ENCODE data around the gene KRT222.

Gene KRT222

DNA sequence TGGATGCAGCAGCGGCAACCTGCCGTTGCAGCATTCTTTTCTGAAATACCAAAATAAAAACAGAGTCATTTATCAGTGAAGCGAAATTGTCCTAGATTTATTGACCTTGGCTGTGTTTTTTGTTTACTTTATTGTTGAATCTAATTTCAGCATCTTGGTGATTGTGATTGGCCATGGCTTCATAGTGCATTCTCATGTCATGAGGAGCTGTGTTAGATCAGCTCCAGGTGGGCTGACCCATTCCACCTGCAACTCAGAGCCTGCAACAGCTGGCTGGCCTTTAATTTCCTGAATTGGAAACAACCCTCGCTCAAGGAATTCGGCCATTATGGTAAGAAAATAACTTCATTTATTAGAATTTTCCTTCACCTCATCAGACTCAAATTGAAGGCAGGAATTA, 22.1 kb upstream of the KRT222 start:
- H3K4me3 ChIP-seq (ENCODE audit: low read depth, low read length): no peak overlapping the region

DNA sequence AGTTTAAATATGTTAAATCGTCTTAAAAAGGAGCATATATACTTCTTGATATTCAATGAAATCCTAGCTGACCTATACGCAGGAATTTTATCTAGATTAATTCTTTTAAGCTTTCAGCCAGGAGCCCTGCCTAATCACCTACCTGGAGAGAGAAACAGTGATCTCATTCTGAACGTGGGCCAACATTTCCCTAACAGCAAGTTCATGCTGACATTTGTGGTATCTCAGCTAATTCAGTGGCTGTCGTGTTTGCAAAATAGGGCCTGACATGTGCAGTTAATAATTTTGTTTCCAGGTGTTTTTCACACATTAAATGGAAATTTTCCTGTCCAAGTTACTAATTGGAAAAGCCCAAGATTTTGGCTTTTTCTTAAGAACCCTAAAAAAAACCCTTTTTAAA, 21.2 kb upstream of the KRT222 start:
- Histone ChIP-seq H3K27me3 (ENCODE audit: control insufficient read depth, insufficient read depth, low read length) (no peaks in the 10 kb centered on the region), H3K36me3 (ENCODE audit: control insufficient read depth, insufficient read depth, low read length) (no peaks in the 10 kb centered on the region), H3K9ac (ENCODE audit: low read depth, low read length) (no peak overlapping the region), H3K4me1 (ENCODE audit: control insufficient read depth, insufficient read depth, low read length) (no peaks in the 10 kb centered on the region), H3K4me3 (ENCODE audit: low read depth, low read length) (no peak overlapping the region), H3K9me3 (ENCODE audit: control insufficient read depth, insufficient read depth, low read length) (no peaks in the 10 kb centered on the region)

More for the DNA sequence above, 22.1 kb upstream of the KRT222 start:
- H3K9ac ChIP-seq (ENCODE audit: low read depth, low read length): no peak overlapping the region
- H3K4me1 ChIP-seq (ENCODE audit: control insufficient read depth, insufficient read depth, low read length): no peaks in the 10 kb centered on the region
- H3K36me3 ChIP-seq (ENCODE audit: control insufficient read depth, insufficient read depth, low read length): no peaks in the 10 kb centered on the region
- H3K9me3 ChIP-seq (ENCODE audit: control insufficient read depth, insufficient read depth, low read length): no peaks in the 10 kb centered on the region
- no peaks in the 10 kb centered on the region for H3K27me3 ChIP-seq (ENCODE audit: control insufficient read depth, insufficient read depth, low read length)

DNA sequence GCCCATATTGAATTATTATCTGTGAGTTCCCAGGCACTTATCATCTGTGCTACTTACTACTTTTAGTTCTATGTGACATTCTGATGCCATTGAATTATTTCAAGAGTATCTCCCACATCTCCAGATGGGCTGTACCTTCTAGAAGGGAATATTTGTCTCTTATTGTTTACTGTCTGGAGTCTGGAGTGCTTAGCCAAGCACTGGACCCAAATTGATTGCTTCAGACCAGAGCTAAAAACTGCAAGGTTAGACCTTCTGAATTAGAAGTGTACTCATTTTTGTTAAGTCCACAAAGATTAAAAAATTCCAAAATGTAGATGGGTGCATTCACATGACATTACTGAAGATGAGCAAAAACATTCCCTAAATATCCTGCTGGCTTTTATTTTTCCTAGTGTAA, 16.0 kb upstream of the KRT222 start:
- H3K9ac ChIP-seq (ENCODE audit: low read depth, low read length): no peak overlapping the region
- H3K36me3 ChIP-seq (ENCODE audit: control insufficient read depth, insufficient read depth, low read length): no peaks in the 10 kb centered on the region
- no peaks in the 10 kb centered on the region for H3K4me1 ChIP-seq (ENCODE audit: control insufficient read depth, insufficient read depth, low read length)
- no peaks in the 10 kb centered on the region for H3K9me3 ChIP-seq (ENCODE audit: control insufficient read depth, insufficient read depth, low read length)
- no peaks in the 10 kb centered on the region for H3K27me3 ChIP-seq (ENCODE audit: control insufficient read depth, insufficient read depth, low read length)
- H3K4me3 ChIP-seq (ENCODE audit: low read depth, low read length): no peak overlapping the region

DNA sequence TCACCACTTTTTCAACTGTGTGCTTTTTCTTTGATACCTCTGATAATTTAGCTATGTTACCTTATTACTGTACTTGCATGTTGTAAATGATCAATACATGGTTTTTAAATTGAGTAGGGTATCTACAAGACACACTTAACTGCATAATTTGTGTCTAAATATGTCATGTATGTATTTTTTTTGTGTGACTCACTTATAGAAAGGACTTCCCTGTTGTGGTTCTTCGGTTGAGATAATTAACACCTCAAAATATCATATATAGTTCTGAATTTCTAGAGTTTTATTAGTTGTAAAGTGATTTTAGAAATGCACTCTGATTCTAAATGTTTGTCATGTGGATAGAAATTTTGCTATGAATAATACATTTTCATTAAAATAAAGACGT, 14.5 kb upstream of the KRT222 start:
- H3K36me3 ChIP-seq (ENCODE audit: control insufficient read depth, insufficient read depth, low read length): no peaks in the 10 kb centered on the region
- no peak overlapping the region for H3K9ac ChIP-seq (ENCODE audit: low read depth, low read length)
- H3K9me3 ChIP-seq (ENCODE audit: control insufficient read depth, insufficient read depth, low read length): no peaks in the 10 kb centered on the region
- H3K4me3 ChIP-seq (ENCODE audit: low read depth, low read length): no peak overlapping the region
- H3K27me3 ChIP-seq (ENCODE audit: control insufficient read depth, insufficient read depth, low read length): no peaks in the 10 kb centered on the region
- H3K4me1 ChIP-seq (ENCODE audit: control insufficient read depth, insufficient read depth, low read length): no peaks in the 10 kb centered on the region

DNA sequence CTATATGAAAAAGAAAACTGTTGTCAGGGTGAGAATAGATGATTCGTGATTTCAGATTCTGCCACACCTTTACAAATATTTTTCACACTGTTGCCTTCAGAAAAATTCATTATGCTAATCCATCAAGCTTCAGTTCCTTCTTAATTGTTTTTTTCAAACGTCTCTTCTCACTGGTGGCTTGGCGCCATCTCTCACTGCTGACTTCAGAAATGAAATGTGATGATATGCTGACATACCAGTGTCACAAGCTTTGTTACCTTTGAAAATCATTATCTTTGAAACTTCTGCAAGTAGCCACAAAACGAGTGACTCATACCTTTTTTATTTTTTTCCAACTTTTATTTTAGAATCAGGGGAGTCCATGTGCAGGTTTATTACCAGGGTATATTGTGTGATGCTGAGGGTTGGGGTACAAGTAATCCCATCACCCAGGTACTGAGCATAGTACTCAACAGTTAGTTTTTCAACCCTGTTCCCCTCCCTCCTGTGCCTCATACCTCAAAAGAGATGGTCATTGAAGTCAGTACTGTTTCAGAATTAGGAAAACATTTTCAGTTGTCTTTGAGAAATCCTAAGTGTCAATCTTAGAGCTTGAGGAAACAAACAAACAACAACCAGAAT, 14.0 kb upstream of the KRT222 start:
- H3K9me3 ChIP-seq (ENCODE audit: control insufficient read depth, insufficient read depth, low read length): no peaks in the 10 kb centered on the region
- no peaks in the 10 kb centered on the region for H3K4me1 ChIP-seq (ENCODE audit: control insufficient read depth, insufficient read depth, low read length)
- no peak overlapping the region for H3K9ac ChIP-seq (ENCODE audit: low read depth, low read length)
- no peaks in the 10 kb centered on the region for H3K36me3 ChIP-seq (ENCODE audit: control insufficient read depth, insufficient read depth, low read length)
- H3K27me3 ChIP-seq (ENCODE audit: control insufficient read depth, insufficient read depth, low read length): no peaks in the 10 kb centered on the region
- no peak overlapping the region for H3K4me3 ChIP-seq (ENCODE audit: low read depth, low read length)

DNA sequence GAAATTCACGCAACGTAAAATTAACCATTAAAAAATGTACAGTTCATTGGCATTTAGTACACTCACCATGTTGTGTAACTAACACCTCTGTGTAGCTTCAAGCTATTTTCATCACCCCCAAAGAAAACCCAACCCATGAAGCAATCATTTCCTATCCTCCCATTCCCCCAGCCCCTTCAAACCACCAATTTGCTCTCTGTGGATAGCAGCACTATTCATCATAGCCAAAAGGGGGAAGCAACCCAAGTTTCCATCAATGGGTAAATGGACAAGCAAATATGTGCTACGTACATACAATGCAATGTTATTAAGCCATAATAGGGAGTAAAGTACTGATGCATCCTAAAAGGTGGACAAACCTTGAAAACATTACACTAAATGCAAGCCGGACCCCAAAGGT, 10.9 kb upstream of the KRT222 start:
- Histone ChIP-seq H3K27me3 (ENCODE audit: control insufficient read depth, insufficient read depth, low read length) (no peaks in the 10 kb centered on the region), H3K4me1 (ENCODE audit: control insufficient read depth, insufficient read depth, low read length) (peaks cover 6% of the 10 kb centered on the region)

DNA sequence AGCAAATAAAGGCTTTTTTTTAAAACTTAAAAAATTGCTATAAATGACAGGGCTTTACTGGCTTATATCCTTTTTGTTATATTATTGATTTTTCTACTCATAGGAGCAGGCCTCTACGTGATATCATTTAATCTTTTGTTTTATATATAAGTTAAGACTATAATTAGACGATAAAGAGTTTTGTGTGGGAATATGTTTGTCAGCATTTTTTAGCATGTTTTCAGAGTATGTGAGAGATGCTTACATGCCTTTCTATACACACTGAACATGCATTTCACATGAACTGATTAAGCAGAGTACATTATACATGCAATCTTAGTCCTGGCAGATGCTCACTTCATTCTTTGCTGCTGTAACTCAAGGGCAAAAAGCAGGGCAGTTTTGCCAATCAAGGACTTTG, 7.7 kb upstream of the KRT222 start:
- Histone ChIP-seq H3K9me3 (ENCODE audit: control insufficient read depth, insufficient read depth, low read length) (no peaks in the 10 kb centered on the region), H3K27me3 (ENCODE audit: control insufficient read depth, insufficient read depth, low read length) (no peaks in the 10 kb centered on the region), H3K4me3 (ENCODE audit: low read depth, low read length) (no peak overlapping the region), H3K4me1 (ENCODE audit: control insufficient read depth, insufficient read depth, low read length) (peaks cover 8% of the 10 kb centered on the region), H3K9ac (ENCODE audit: low read depth, low read length) (no peak overlapping the region), H3K36me3 (ENCODE audit: control insufficient read depth, insufficient read depth, low read length) (no peaks in the 10 kb centered on the region)

More for the DNA sequence above, 10.9 kb upstream of the KRT222 start:
- Histone ChIP-seq H3K9ac (ENCODE audit: low read depth, low read length) (no peak overlapping the region), H3K9me3 (ENCODE audit: control insufficient read depth, insufficient read depth, low read length) (no peaks in the 10 kb centered on the region), H3K4me3 (ENCODE audit: low read depth, low read length) (no peak overlapping the region), H3K36me3 (ENCODE audit: control insufficient read depth, insufficient read depth, low read length) (no peaks in the 10 kb centered on the region)

DNA sequence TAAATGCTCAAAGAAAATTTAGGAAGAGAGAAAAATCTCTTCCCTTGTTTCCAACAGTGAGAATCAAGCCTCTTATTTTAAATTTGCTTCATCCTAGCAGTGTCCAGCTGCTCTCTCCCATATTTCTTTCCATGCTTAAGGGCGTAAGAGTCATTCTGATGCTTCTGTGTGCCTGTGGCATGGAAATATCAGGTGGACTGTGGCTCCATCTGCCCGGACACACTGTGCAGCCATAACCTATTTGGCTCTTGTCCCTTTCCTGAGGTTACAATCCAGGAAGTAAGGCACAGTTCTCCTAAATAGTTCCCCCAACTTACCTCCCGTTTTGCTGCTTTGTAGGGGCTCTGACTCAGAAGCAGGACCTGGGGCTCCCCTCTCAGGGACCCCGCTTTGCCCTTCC, 6.3 kb upstream of the KRT222 start:
- Histone ChIP-seq H3K36me3 (ENCODE audit: control insufficient read depth, insufficient read depth, low read length) (no peaks in the 10 kb centered on the region), H3K9ac (ENCODE audit: low read depth, low read length) (no peak overlapping the region), H3K4me3 (ENCODE audit: low read depth, low read length) (no peak overlapping the region), H3K27me3 (ENCODE audit: control insufficient read depth, insufficient read depth, low read length) (no peaks in the 10 kb centered on the region), H3K9me3 (ENCODE audit: control insufficient read depth, insufficient read depth, low read length) (no peaks in the 10 kb centered on the region), H3K4me1 (ENCODE audit: control insufficient read depth, insufficient read depth, low read length) (peaks cover 8% of the 10 kb centered on the region)

DNA sequence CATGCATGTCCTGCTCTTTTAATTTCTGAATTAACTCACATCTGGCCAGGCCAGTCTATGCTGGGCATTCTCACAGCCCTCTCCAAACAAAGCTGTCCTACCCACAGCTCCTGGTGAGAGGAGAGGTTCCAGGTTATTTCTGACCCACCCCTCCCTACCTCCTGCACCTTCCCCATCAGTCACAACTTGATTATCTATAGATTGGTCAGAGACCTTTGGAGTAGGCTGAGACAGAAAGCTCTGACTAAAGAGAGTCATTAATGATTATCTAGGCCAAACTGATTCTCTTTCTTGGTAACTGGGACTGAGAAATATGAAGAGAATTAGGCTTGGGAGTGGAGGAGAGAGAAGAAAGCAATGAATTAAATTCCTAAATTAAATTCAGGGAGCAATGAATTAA, 1.4 kb upstream of the KRT222 start:
- Histone ChIP-seq H3K36me3 (ENCODE audit: control insufficient read depth, insufficient read depth, low read length) (no peaks in the 10 kb centered on the region), H3K4me1 (ENCODE audit: control insufficient read depth, insufficient read depth, low read length) (peaks cover 7% of the 10 kb centered on the region), H3K27me3 (ENCODE audit: control insufficient read depth, insufficient read depth, low read length) (peaks cover 2% of the 10 kb centered on the region), H3K4me3 (ENCODE audit: low read depth, low read length) (no peak overlapping the region), H3K9ac (ENCODE audit: low read depth, low read length) (no peak overlapping the region), H3K9me3 (ENCODE audit: control insufficient read depth, insufficient read depth, low read length) (no peaks in the 10 kb centered on the region)

DNA sequence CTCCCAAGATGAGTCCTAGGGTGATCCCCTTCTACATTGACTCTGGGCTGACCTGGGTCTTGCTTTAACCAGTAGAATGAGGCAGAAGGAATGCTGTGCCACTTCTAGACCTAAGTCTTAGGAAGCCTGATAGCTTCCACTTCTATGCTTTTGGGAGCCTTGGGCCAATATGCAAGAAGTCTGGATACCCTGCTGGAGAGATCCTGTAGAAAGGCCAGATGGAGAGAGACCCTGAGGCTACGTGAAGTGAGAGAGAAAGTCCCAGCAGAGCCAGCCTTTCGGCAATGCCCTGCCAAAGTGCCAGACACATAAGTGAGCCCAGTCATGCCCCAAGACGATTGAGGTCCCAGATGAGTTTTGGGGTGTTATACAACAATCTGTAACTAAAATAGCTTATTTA, 1.7 kb downstream of the KRT222 start:
- no peaks in the 10 kb centered on the region for H3K9me3 ChIP-seq (ENCODE audit: control insufficient read depth, insufficient read depth, low read length)

DNA sequence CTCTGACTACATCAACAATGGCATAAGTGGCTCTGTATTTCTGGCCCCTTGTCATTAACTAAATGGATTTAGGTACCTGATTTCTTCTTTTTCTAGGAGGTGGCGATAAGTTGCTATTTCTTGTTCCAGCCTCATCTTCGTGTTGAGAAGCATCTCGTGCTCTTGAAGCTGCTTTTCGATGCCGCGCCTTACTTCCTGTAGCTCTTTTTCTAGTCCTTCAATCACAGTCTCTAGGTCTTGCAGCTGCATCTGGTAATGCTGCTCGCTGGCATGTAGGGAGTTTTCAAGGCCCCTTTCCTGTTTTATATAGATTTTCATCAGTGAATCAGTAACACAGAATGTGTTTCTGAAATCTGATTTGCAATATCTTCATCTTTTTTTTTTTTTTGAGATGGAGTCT, 5.1 kb downstream of the KRT222 start:
- Histone ChIP-seq H3K9ac (ENCODE audit: low read depth, low read length) (no peak overlapping the region), H3K4me3 (ENCODE audit: low read depth, low read length) (no peak overlapping the region), H3K9me3 (ENCODE audit: control insufficient read depth, insufficient read depth, low read length) (no peaks in the 10 kb centered on the region), H3K27me3 (ENCODE audit: control insufficient read depth, insufficient read depth, low read length) (no peaks in the 10 kb centered on the region), H3K36me3 (ENCODE audit: control insufficient read depth, insufficient read depth, low read length) (no peaks in the 10 kb centered on the region), H3K4me1 (ENCODE audit: control insufficient read depth, insufficient read depth, low read length) (peaks cover 2% of the 10 kb centered on the region)

More for the DNA sequence above, 1.7 kb downstream of the KRT222 start:
- H3K4me3 ChIP-seq (ENCODE audit: low read depth, low read length): no peak overlapping the region
- H3K9ac ChIP-seq (ENCODE audit: low read depth, low read length): no peak overlapping the region
- no peaks in the 10 kb centered on the region for H3K36me3 ChIP-seq (ENCODE audit: control insufficient read depth, insufficient read depth, low read length)
- peaks cover 2% of the 10 kb centered on the region for H3K4me1 ChIP-seq (ENCODE audit: control insufficient read depth, insufficient read depth, low read length)
- H3K27me3 ChIP-seq (ENCODE audit: control insufficient read depth, insufficient read depth, low read length): peaks cover 2% of the 10 kb centered on the region

DNA sequence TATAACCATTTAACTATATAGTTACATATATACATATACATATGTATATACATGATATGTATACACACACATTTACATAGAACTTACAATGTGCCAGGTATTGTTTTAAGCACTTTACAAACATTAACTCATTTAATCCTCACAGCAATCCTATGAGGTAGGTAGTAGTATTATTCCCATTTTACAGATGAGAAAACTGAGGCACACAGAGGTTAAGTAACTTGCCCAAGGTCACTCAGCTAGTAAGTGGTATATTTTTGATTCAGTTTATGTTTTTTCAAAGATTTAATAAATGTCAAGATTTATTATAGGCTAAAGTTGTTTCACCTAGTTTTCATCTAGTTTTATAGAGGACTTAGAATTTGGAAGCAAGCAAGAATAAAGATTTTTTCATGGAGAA, 6.6 kb downstream of the KRT222 start:
- Histone ChIP-seq H3K9me3 (ENCODE audit: control insufficient read depth, insufficient read depth, low read length) (no peaks in the 10 kb centered on the region), H3K9ac (ENCODE audit: low read depth, low read length) (no peak overlapping the region), H3K27me3 (ENCODE audit: control insufficient read depth, insufficient read depth, low read length) (no peaks in the 10 kb centered on the region), H3K36me3 (ENCODE audit: control insufficient read depth, insufficient read depth, low read length) (no peaks in the 10 kb centered on the region), H3K4me1 (ENCODE audit: control insufficient read depth, insufficient read depth, low read length) (no peaks in the 10 kb centered on the region), H3K4me3 (ENCODE audit: low read depth, low read length) (no peak overlapping the region)

Measured in iPS-15b (cell line).